Activated CD8-positive, alpha-beta T cell treated with anti-CD3 and anti-CD28 coated beads, Interleukin-2, amount 10 ng/mL, durations not matched to agents 7 days and 5 days (primary cell): ENCODE data around the gene TNC. TPM values are rescaled to one million over a fixed set of nuclear protein-coding genes. Genes with fewer than 3 reads are reported as not detected.

Source experiments
- ATAC-seq: fragments of 150-1000 bp; cut with Tn5 transposase; one replicate; pipeline ENCODE4 v1.10.0; 2021; ENCODE audit warnings: moderate library complexity
- CTCF ChIA-PET: fragments of 350-600 bp; sonication (Branson Sonifier 250); formaldehyde crosslinking; loops from one replicate; lab custom pipeline; 2021; ENCODE audit warnings: antibody characterized with exemption; lab: Charles Lee
- POLR2A ChIA-PET: fragments of 350-600 bp; sonication (Branson Sonifier 250); formaldehyde crosslinking; loops from one replicate; lab custom pipeline; 2021; ENCODE audit warnings: antibody characterized with exemption; lab: Charles Lee
- DNase-seq: peaks from one replicate; pipeline ENCODE4 v3.0.0-alpha.2; 2020
- H3K27ac Mint-ChIP-seq: one replicate; pipeline ENCODE4 v1.8.0; 2021; ENCODE audit warnings: mild to moderate bottlenecking, mixed read lengths
- H3K27me3 Mint-ChIP-seq: one replicate; pipeline ENCODE4 v1.8.0; 2021; ENCODE audit warnings: low read depth, mixed read lengths
- H3K36me3 Mint-ChIP-seq: one replicate; pipeline ENCODE4 v1.8.0; 2021; ENCODE audit warnings: low read depth, mixed read lengths
- H3K4me1 Mint-ChIP-seq: one replicate; pipeline ENCODE4 v1.8.0; 2021; ENCODE audit warnings: low read depth, mixed read lengths
- H3K4me3 Mint-ChIP-seq: one replicate; pipeline ENCODE4 v1.8.0; 2021; ENCODE audit warnings: mild to moderate bottlenecking, mixed read lengths
- H3K9me3 Mint-ChIP-seq: one replicate; pipeline ENCODE4 v1.8.0; 2022; ENCODE audit warnings: mixed read lengths; ENCODE audit not compliant: insufficient read depth
- total RNA-seq, 2 experiments: library from RNA; stranded (reverse); gene quantifications; one replicate each; pipeline ENCODE4 v1.2.3, GENCODE V29; 2021

Gene TNC
- total RNA-seq, 2 experiments from 2014 or later, result not detected

DNA sequence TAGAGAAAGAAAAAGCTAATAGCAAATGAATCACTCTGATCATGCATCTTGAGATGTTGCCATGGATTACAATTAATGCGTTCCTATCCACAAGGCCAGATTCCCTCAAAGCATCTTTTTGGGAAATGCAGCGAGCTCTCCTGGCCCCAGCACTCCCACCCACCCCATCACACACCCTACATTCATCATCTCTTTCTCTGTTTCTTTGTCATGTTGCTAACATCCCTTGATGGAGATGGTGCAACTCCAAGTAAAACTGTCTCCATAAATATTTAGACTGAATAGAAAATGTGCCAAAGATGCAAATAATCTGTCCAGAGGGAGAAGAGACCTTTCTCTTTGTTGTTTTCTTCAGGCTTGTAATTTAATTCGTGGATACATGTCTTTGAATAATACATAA, 30.8 kb upstream of the TNC start:
- peaks cover 17% of the 10 kb centered on the region for H3K27me3 Mint-ChIP-seq
- DNase-seq (no peak), ATAC-seq (no peak)
- POLR2A ChIA-PET, result no interaction called here
- CTCF ChIA-PET, result no interaction called here
- H3K9me3 Mint-ChIP-seq, result no peaks in the 10 kb centered on the region
- H3K27ac Mint-ChIP-seq, result no peak overlapping the region
- H3K4me1 Mint-ChIP-seq, result peaks cover 4% of the 10 kb centered on the region
- H3K36me3 Mint-ChIP-seq, result no peaks in the 10 kb centered on the region
- no peak overlapping the region for H3K4me3 Mint-ChIP-seq

DNA sequence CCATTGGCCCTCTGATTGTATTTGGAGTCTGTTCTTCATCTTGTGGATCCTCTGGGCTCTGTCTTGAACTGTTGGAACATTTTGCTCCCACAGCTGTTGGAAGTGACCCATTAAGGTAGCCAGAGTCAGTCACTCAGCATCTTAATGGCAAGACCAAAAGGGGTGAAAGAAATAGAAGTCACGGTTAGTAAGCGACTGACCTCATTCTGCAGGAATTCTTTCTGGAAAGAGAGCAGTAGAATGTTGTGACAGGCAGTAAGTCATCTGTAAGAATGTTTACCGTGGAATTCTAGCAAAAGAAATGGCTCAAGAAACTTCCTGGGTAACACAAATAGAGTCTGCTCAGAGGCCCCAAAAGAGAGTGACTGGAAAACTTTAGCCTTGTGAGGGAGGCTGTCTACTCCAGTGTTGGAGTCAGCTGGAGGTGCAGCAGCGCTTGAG, 28.6 kb upstream of the TNC start:
- no peak for DNase-seq
- Mint-ChIP-seq H3K27me3 (peaks cover 20% of the 10 kb centered on the region), H3K9me3 (no peaks in the 10 kb centered on the region), H3K27ac (no peak overlapping the region), H3K36me3 (peaks cover 1% of the 10 kb centered on the region), H3K4me1 (peaks cover 21% of the 10 kb centered on the region), H3K4me3 (no peak overlapping the region)
- POLR2A ChIA-PET, result no interaction called here
- no peak for ATAC-seq
- CTCF ChIA-PET, result no interaction called here

DNA sequence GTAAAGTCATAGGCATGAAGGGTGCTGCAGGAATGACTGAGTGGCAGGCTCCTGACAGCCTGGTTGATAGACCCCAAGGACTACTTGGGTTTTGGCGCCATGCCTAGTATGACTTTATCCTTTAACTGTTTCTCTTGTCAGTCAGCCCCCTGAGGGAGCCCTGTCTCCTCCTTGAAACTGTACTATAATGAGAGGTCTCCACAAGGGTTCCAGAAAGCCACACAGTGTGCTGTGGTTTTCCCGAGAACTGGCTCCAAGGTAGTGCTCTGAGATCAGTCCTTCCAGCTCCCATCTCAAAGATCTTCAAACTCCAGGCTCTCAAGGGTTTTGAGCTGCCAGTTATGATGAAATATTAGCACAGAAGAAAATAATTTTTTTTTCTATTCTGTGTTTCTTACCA, 26.7 kb upstream of the TNC start:
- no peaks in the 10 kb centered on the region for H3K9me3 Mint-ChIP-seq
- CTCF ChIA-PET, result no interaction called here
- ATAC-seq (no peak), DNase-seq (no peak)
- peaks cover 22% of the 10 kb centered on the region for H3K27me3 Mint-ChIP-seq
- no peak overlapping the region for H3K4me3 Mint-ChIP-seq
- POLR2A ChIA-PET, result no interaction called here
- peaks cover 4% of the 10 kb centered on the region for H3K36me3 Mint-ChIP-seq
- H3K27ac Mint-ChIP-seq, result no peak overlapping the region
- H3K4me1 Mint-ChIP-seq, result peaks cover 26% of the 10 kb centered on the region

DNA sequence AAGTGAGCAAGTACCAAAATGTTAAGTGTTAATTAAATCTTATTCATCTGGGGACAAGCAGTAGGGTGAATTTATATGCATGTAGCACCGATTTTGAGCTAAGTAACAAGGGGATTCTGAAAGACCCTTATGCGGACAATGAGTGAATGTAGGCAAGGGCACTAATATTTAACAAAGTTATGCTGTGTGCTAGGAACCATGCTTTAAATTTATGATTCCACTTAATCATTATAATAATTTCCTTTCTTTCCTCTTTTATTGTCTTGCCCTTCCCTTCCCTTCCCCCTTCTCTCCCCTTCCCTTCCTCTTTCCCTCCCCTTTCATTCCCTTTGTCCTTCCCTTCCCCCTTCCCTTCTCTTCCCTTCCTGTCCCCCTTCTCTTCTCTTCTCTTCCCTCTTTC, 25.7 kb upstream of the TNC start:
- no peaks in the 10 kb centered on the region for H3K9me3 Mint-ChIP-seq
- H3K27me3 Mint-ChIP-seq, result peaks cover 21% of the 10 kb centered on the region
- H3K27ac Mint-ChIP-seq, result no peak overlapping the region
- H3K36me3 Mint-ChIP-seq, result peaks cover 4% of the 10 kb centered on the region
- ChIA-PET POLR2A (no interaction called here), CTCF (no interaction called here)
- no peak overlapping the region for H3K4me3 Mint-ChIP-seq
- H3K4me1 Mint-ChIP-seq, result peaks cover 26% of the 10 kb centered on the region
- DNase-seq (no peak), ATAC-seq (no peak)

DNA sequence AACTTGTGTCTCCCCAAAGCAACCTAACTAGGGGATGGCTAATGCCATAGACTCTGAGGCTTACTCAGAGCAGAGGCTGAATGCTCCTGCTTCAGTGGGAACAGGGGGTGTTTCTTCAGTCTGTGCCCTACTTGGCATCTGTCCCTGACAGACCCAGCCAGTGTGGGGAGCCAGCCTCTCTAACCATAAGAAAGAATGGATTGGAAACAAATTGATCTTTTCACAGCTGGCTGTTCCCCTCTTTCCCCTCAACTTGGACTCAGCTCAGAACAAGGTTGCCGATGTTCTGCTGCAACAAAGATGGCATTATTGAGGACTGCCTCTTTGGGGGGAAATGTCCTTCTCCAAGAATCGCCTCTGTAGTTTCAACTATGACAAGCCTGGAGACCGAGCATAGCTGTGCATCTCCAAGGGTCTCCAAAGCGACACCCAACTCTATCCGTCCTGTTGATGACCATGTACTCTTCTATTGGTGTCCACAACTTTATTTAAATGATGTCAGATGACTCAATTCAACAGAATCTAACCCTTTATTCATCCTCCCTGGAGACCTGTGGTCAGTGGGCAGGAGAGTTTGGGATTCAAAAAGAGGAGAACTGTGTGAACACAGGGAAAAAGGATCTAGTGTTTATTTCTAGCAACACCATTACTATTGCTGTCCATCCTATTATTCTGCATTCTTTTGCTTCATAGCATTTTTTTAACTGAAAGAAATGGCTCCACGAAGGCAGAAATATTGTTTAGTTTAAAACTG, 24.7 kb upstream of the TNC start:
- ChIA-PET CTCF (no interaction called here), POLR2A (no interaction called here)
- DNase-seq (no peak), ATAC-seq (no peak)
- Mint-ChIP-seq H3K4me1 (peaks cover 26% of the 10 kb centered on the region), H3K36me3 (peaks cover 4% of the 10 kb centered on the region), H3K27me3 (peaks cover 22% of the 10 kb centered on the region), H3K27ac (peak overlapping the region; percentile 41), H3K9me3 (no peaks in the 10 kb centered on the region), H3K4me3 (no peak overlapping the region)

DNA sequence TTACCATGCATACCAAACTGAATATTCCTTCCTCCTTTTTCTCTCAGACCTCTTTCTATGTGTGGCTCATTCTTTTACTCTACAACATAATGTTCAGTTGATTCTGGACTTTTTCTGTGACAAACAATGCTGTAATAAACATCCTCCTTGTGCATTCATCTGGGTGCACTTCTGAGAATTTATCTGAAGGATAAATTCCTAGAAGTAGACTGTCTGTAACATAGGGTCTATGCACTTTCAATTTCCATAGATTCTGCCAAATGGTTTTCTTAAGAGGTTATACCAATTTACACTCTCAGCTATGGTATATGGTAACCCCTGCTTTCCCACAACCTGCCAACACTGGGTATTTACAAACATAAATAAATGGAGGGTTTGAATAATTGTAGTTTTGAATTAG, 24.1 kb upstream of the TNC start:
- Mint-ChIP-seq H3K27me3 (peaks cover 26% of the 10 kb centered on the region), H3K4me3 (no peak overlapping the region)

DNA sequence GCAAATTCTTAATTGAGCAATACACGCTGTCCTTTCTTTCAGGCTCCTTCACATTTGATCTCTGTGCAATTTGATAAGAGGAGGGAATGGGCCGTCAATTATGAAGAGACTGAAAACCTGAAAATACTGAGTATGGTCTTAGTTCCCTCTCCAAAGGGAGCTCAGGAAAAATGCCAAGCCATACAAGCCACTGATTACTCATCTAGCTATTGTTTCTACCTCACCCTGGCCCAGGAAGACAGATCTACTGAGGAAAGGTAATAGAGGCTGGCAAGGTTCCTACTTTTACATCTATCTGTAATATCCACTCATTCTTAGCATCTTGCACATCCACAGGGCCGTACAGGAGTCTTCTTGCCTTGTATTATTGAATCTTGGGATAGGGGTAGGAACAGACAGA, 23.7 kb upstream of the TNC start:
- ChIA-PET POLR2A (no interaction called here), CTCF (no interaction called here)
- Mint-ChIP-seq H3K27me3 (peaks cover 31% of the 10 kb centered on the region), H3K9me3 (no peaks in the 10 kb centered on the region), H3K27ac (no peak overlapping the region), H3K4me1 (peaks cover 26% of the 10 kb centered on the region), H3K36me3 (peaks cover 4% of the 10 kb centered on the region), H3K4me3 (no peak overlapping the region)
- DNase-seq (no peak), ATAC-seq (peak; percentile 19)

More for the DNA sequence above, 24.1 kb upstream of the TNC start:
- H3K36me3 Mint-ChIP-seq, result peaks cover 4% of the 10 kb centered on the region
- no peaks in the 10 kb centered on the region for H3K9me3 Mint-ChIP-seq
- H3K27ac Mint-ChIP-seq, result peak overlapping the region; percentile 41
- ChIA-PET POLR2A (no interaction called here), CTCF (no interaction called here)
- H3K4me1 Mint-ChIP-seq, result peaks cover 26% of the 10 kb centered on the region
- ATAC-seq (peak; percentile 79), DNase-seq (no peak)

DNA sequence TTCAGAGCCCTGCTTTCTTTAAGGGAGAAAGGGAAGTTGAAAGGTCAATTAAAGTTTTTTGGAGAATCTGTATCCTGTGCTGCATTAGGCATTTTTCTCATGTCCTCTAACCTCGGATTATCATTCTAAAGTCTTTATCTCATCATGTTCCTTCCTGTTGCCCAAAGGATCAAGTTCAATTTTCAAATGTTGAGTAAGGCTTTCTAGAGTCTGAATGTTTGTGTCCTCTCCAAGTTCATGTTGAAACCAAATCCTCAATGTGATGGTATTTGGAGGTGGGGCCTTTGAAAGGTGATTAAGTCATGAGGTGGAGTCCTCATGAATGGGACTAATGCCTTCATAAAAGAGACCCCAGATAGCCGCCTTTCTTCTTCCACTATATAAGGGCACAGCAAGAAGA, 20.2 kb upstream of the TNC start:
- Mint-ChIP-seq H3K27ac (no peak overlapping the region), H3K9me3 (no peaks in the 10 kb centered on the region), H3K4me3 (no peak overlapping the region), H3K27me3 (peaks cover 28% of the 10 kb centered on the region), H3K36me3 (peaks cover 4% of the 10 kb centered on the region), H3K4me1 (peaks cover 22% of the 10 kb centered on the region)
- ChIA-PET CTCF (no interaction called here), POLR2A (no interaction called here)
- ATAC-seq, result no peak
- DNase-seq, result no peak

DNA sequence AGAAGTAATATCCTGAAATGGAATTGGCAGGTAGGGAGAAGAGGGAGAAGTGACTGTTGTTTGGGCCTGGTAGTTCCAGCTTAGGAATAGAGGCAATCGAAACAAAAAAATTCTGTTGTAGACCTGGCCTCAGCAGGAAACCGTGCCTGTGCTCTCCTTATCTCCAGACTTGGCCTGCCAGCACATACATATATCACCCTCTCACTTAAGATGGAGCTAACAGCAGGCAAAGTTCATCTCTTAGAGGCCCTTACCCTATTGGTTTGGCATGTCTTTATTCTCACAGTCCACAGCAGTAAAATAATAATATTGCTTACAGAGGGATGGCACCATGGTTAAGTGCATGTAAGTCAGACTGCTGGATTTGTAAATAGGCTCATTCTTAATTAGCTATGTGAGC, 19.6 kb upstream of the TNC start:
- peaks cover 23% of the 10 kb centered on the region for H3K27me3 Mint-ChIP-seq
- H3K4me1 Mint-ChIP-seq, result peaks cover 16% of the 10 kb centered on the region
- H3K36me3 Mint-ChIP-seq, result peaks cover 4% of the 10 kb centered on the region
- no peak for DNase-seq
- CTCF ChIA-PET, result no interaction called here
- H3K27ac Mint-ChIP-seq, result no peak overlapping the region
- H3K4me3 Mint-ChIP-seq, result no peak overlapping the region
- POLR2A ChIA-PET, result no interaction called here
- H3K9me3 Mint-ChIP-seq, result no peaks in the 10 kb centered on the region
- no peak for ATAC-seq

DNA sequence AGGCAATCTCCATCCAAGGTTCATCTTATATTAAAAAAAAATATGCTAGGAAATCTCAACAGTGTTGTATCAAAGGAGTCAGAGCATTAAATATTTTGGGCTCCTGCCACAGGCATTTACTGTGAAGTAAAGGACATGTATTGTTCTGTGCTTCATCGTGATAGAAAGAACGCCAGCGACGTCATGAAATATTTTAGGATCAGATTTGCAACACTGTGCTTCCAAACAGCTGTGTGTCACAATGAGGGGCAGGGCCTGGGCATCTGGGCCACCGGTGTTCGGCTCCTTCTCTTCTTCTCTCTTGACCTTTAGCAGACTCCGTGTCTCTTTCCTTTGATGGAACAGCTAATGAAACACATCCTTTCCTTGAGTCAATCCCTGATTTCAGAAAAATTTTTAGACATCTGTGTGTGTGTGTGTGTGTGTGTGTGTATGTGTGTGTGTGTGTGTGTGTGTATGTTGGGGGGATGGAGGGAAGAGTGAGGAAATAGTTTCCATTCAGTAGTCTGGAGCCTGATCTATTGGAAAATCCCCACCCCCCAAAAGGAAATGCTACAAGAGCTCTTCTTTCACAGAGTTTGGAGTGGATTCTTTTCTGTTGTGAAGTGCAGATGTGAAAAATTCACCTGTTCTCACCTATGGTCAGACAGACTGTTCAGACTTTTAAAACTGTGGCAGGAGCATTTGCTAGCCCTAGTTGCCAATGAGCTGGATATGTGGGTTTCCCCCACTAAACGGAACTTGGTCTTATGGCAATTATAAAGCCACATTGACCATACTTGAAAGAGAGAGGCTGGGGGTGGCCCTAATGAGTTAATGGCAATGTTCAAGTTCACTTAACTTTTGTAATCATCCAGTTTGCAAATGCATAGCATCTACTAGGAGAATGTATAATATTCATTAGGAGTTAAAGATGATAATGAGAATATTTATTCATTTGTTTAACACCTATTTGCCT, 18.1 kb upstream of the TNC start:
- no peak for DNase-seq
- Mint-ChIP-seq H3K27ac (no peak overlapping the region), H3K9me3 (no peaks in the 10 kb centered on the region), H3K4me1 (peaks cover 2% of the 10 kb centered on the region), H3K36me3 (no peaks in the 10 kb centered on the region), H3K27me3 (peaks cover 23% of the 10 kb centered on the region), H3K4me3 (no peak overlapping the region)
- ChIA-PET CTCF (no interaction called here), POLR2A (interaction anchor here (0.6 kb wide), 1 partner anchor 89 kb away, joined by 5 read pairs; no protein-coding TSS in a partner anchor)
- no peak for ATAC-seq

DNA sequence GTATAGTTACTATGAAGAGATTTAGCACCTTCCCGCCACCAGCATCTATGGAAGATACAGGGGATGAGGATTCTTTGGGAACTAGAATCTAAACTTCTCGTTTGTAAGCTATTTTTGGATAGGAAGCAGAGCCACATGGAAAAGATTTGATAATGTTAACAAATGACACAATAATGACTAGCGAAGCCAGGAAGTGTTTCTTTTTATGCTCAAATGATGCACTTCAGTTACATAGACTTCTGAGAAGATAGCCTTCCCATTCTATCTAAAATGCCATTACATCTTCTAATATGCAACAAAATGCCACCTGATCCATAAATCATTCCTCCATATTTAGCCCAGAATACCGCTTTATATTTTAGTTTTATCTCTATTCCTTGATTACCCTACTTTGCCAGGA, 17.0 kb upstream of the TNC start:
- no peak overlapping the region for H3K27ac Mint-ChIP-seq
- POLR2A ChIA-PET, result no interaction called here
- DNase-seq, result no peak
- CTCF ChIA-PET, result no interaction called here
- ATAC-seq, result no peak
- no peaks in the 10 kb centered on the region for H3K9me3 Mint-ChIP-seq
- peaks cover 22% of the 10 kb centered on the region for H3K27me3 Mint-ChIP-seq
- no peaks in the 10 kb centered on the region for H3K4me1 Mint-ChIP-seq
- H3K36me3 Mint-ChIP-seq, result no peaks in the 10 kb centered on the region
- H3K4me3 Mint-ChIP-seq, result no peak overlapping the region

DNA sequence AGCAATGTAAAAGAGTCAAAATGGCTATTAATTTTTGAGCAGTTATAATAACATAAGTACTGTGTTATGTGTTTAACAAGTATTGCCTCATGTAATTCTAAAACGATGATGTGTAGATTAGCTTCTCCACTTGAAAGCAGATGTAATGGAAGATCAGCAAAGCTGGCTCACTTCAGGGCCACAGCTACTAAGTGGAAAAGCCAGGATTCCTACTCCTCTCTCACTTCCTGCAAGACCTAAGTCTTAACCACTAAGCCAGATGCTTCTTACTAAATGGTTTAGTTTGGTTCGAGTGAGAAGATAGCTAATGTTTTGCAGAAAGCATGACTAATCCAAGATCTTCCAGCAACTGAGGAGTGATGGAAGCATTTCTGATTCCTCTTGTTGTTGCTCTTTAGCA, 15.7 kb upstream of the TNC start:
- Mint-ChIP-seq H3K36me3 (no peaks in the 10 kb centered on the region), H3K4me3 (no peak overlapping the region), H3K4me1 (no peaks in the 10 kb centered on the region), H3K9me3 (no peaks in the 10 kb centered on the region), H3K27ac (no peak overlapping the region), H3K27me3 (peaks cover 22% of the 10 kb centered on the region)
- ATAC-seq, result no peak
- no peak for DNase-seq
- POLR2A ChIA-PET, result no interaction called here
- CTCF ChIA-PET, result no interaction called here
